Measurements from ENCODE around the gene TNFRSF6B.
A peak's percentile ranks its signal among the peaks of the same experiment; 100 is the strongest.

The TNFRSF6B gene

DNA sequence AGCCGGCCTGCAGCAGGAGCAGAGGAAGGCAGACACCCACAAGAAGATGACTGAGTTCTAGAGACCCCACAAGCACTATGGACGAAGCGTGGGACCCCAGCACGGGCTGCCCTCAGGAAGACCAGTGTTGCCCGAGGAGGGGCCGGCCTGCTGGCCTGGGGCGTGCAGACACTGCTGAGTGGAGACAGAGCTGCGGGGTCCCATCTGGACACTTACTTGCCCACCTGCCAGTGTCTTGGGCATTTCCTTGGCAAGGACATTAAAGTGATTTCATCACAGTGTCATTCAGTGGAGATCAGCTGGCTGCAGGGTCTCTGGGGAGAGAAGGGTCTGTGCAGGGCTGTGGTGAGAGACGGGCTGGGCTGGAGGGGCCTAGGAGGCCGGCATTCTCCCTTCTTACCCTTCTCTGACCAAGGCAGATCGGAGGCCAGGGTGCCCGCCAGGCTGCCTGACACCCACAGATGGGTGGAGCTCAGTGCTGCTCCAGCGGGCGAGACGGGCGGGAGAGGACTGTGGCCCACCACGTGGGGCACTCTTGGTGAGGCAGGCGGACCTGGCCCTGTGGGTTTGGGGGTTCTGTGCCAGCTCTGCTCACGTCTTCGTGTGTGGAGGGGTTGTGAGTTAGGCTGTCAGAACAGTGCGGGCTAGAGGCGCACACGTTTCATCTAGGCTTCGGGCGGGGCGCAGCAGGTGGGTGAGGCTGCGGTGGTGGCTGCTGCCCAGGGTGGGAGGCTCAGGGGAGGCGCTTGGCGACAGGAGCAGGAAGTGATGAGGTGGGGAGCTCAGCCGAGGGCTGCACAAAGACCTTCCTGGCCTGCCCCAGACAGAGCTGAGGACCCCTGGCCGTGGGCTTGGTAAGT, 39.6 kb downstream of the TNFRSF6B start, which contains the start of gene LIME1:
Gene LIME1 (plus strand): TSS at position 806 of the 860 bp plus-strand sequence. CDS start 886 bp downstream, outside the sequence.
- TF ChIP-seq GATA1 (IDR thresholded peaks at IDR 0.05; ENCODE audit: low read depth, low read length) (no peak), POLR2A (IDR thresholded peaks at IDR 0.05; ENCODE audit: low read length) (no peak)
- DNase-seq, result no peak

DNA sequence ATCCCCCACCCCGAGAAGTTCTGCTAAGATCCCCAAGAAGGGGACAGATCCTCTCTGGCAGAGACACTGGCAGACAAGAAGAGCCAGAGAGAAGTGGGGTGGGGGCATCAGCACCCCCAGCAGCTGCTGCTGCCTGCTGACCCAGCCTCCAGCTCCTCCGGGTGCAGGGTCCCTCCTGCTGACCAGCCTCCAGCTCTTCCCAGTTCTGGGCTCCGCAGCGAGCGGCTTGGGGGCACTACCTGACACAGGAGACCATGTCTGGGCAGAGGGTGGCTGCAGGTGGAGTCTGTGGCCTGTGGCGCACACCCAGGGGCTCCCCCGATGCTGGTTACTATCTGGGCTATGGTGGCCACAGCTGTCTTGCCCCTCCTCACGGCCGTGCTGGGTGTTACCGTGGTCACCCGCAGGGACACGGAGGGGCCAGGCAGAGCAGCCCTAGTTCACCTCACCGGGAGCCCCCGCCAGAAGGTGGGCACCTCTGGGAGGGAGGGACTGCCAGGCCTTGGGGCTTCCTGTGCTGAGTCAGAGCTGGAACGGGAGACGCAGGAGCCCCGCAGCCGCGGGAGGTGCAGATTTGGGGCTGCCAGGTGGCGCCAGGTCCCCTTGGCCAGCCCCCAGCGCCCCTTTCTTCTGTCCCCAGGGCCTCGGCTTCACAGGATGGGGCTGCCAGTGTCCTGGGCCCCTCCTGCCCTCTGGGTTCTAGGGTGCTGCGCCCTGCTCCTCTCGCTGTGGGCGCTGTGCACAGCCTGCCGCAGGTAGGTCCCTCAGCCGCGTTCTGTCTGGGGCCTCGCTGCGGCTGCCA, 40.6 kb downstream of the TNFRSF6B start:
- TF ChIP-seq POLR2A (IDR thresholded peaks at IDR 0.05; ENCODE audit: low read length) (no peak), GATA1 (IDR thresholded peaks at IDR 0.05; ENCODE audit: low read depth, low read length) (no peak)
- no peak for DNase-seq

DNA sequence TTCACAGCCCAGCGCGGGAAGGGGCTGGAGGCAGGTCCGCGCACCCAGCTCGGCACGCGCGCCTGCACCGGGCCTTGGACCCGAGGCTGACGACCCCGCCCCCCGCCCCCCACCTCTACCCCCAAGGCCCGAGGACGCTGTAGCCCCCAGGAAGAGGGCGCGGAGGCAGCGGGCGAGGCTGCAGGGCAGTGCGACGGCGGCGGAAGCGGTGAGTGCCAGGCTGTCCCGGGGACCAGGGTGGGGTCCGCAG, 41.2 kb downstream of the TNFRSF6B start:
- DNase-seq, result no peak
- TF ChIP-seq GATA1 (IDR thresholded peaks at IDR 0.05; ENCODE audit: low read depth, low read length), result no peak
- no peak for TF ChIP-seq POLR2A (IDR thresholded peaks at IDR 0.05; ENCODE audit: low read length)

DNA sequence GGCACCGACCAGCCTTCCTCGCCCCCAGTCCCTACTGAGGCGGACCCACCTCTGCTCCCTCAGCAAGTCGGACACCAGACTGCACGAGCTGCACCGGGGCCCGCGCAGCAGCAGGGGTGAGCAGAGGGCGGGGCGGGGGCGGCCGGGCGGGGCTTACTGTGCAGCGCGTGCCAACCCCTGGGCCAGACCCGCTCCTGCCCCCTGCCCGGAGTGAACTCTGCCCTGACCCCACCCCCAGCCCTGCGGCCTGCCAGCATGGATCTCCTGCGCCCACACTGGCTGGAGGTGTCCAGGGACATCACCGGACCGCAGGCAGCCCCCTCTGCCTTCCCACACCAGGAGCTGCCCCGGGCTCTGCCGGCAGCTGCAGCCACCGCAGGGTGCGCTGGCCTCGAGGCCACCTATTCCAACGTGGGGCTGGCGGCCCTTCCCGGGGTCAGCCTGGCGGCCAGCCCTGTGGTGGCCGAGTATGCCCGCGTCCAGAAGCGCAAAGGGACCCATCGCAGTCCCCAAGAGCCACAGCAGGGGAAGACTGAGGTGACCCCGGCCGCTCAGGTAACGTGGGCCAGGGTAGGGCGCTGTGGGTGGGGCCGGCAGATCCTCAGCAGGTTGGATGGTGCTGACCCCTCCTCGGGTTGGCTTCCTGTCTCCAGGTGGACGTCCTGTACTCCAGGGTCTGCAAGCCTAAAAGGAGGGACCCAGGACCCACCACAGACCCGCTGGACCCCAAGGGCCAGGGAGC, 41.7 kb downstream of the TNFRSF6B start:
- peak in 1 of 2 experiments; percentile 33 for DNase-seq
- no peak for TF ChIP-seq GATA1 (IDR thresholded peaks at IDR 0.05; ENCODE audit: low read depth, low read length)
- no peak for TF ChIP-seq POLR2A (IDR thresholded peaks at IDR 0.05; ENCODE audit: low read length)

DNA sequence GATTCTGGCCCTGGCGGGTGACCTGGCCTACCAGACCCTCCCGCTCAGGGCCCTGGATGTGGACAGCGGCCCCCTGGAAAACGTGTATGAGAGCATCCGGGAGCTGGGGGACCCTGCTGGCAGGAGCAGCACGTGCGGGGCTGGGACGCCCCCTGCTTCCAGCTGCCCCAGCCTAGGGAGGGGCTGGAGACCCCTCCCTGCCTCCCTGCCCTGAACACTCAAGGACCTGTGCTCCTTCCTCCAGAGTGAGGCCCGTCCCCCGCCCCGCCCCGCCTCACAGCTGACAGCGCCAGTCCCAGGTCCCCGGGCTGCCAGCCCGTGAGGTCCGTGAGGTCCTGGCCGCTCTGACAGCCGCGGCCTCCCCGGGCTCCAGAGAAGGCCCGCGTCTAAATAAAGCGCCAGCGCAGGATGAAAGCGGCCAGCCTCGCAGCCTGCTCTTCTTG, 42.3 kb downstream of the TNFRSF6B start:
- TF ChIP-seq POLR2A (IDR thresholded peaks at IDR 0.05; ENCODE audit: low read length), result no peak
- peak; percentile 56 to 57 for DNase-seq

DNA sequence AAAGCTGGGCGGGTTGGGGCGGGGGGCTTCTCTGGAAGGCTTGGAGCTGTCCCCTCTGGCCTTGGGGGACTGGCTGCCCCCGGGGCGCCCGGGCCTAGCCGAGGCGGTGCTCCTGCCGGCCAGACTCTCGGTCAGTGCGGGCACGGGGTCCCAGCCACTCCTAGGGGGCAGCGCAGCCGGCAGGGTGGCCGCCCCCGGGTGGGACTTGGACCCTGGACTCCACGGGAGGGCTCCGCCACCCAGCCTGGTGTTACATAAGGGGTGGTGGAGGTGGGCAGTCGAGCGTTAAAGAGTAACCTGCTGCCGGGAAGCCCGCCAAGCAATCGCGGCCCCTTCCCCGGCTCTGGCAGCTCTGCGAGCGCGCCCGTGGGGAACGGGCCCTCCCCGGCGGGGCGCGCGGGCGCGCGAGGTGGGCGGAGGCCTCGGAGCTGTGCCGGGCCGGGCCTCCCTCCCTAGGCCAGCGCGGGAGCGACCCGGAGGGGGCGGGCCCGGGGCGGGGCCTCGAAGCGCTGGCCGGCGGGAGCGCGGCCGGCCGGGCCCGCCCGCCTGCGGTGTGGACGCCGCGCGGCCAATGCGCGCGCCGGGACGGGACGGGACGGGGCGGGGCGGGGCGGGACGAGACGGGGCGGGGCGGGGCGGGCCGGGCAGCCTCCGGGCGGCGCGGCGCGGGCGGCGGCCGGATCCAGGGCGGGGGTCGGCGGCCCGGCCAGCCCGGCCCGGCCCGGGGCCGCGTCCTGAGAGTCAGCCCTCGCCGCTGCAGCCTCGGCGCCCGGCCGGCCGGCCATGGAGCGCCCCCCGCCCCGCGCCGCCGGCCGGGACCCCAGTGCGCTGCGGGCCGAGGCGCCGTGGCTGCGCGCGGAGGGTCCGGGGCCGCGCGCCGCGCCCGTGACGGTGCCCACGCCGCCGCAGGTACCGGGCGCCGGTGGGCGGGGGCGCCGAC, 42.9 kb downstream of the TNFRSF6B start, which contains the start of gene SLC2A4RG:
Gene SLC2A4RG (plus strand): TSS at position 647 of the 940 bp plus-strand sequence. CDS start 137 bp downstream, at position 784.
- TF ChIP-seq GATA1 (IDR thresholded peaks at IDR 0.05; ENCODE audit: low read depth, low read length) (no peak), POLR2A (IDR thresholded peaks at IDR 0.05; ENCODE audit: low read length) (no peak)
- peak; percentile 88 to 93 for DNase-seq

DNA sequence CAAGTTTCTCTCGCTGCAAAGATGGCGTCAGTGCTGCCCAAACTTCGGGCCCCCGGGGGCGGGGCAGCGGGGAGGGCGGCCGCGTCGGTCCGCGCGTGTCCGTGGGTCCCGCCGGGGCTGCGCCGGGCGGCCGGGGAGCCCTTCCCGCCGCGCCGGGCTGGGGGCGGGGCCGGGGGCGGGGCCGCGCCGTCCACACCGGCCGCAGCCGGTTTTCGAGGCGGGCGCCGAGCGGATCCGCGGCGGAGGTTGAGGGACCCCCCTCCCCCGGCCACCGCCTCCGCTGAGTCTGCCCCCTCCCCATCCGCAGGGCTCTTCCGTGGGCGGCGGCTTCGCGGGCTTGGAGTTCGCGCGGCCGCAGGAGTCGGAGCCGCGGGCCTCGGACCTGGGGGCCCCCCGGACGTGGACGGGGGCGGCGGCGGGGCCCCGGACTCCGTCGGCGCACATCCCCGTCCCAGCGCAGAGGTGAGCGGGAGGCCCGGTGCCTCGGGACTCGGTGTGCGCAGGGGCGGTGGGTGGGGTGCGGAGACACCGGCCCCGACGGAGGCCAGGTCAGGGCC, 43.7 kb downstream of the TNFRSF6B start:
- DNase-seq, result peak; percentile 61 to 72
- TF ChIP-seq POLR2A (IDR thresholded peaks at IDR 0.05; ENCODE audit: low read length) (no peak), GATA1 (IDR thresholded peaks at IDR 0.05; ENCODE audit: low read depth, low read length) (no peak)

DNA sequence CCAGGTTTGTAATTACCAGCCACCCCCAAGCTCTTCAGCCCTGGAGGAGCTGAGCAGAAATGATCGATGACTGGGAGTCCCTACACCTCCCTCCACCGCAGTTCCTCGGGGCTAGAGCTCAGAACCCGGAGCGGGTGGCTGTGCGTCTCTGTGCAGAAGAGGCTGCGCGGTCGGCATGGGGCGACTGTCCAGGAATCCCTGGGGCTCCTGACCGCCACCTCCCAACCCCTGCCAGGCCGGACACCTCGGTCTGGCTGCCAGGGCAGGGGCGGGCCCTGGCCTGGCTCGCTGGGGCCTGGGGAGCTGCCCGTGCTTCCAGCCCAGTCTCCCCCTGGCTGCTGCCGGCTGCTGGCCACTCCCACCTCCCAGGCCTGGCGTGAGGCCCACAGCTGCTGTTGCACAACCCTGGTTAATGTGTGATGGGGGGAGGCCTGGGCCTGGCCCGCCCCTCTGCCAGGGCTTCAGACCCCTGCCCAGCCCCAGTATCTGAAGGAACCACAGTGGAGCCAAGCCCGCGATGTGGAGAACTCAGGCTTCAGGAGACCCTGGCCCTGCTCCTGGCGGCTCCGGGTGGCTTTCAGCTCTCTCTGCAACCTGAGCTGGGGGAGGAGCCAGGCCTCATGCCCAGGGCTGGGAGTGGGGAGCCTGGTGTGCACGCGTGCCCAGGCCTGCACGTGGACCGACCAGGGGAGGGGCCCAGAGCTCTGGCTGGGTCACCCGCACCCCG, 44.3 kb downstream of the TNFRSF6B start:
- TF ChIP-seq POLR2A (IDR thresholded peaks at IDR 0.05; ENCODE audit: low read length), result peak; percentile 26
- no peak for TF ChIP-seq GATA1 (IDR thresholded peaks at IDR 0.05; ENCODE audit: low read depth, low read length)
- DNase-seq, result peak; percentile 81 to 87

DNA sequence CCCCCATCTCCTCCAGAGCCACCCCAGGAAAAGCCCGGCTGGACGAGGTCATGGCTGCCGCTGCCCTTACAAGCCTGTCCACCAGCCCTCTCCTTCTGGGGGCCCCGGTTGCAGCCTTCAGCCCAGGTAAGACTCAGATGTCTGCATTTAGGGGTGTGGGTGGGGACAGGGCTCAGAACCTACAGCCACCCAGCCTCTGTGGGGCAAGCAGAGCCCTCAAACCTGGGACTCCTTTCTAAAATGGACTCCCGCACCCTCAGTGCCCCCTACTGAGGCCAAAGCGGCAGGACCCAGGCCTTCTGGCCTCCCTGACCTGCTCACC, 44.9 kb downstream of the TNFRSF6B start:
- DNase-seq, result no peak
- TF ChIP-seq GATA1 (IDR thresholded peaks at IDR 0.05; ENCODE audit: low read depth, low read length) (no peak), POLR2A (IDR thresholded peaks at IDR 0.05; ENCODE audit: low read length) (no peak)

DNA sequence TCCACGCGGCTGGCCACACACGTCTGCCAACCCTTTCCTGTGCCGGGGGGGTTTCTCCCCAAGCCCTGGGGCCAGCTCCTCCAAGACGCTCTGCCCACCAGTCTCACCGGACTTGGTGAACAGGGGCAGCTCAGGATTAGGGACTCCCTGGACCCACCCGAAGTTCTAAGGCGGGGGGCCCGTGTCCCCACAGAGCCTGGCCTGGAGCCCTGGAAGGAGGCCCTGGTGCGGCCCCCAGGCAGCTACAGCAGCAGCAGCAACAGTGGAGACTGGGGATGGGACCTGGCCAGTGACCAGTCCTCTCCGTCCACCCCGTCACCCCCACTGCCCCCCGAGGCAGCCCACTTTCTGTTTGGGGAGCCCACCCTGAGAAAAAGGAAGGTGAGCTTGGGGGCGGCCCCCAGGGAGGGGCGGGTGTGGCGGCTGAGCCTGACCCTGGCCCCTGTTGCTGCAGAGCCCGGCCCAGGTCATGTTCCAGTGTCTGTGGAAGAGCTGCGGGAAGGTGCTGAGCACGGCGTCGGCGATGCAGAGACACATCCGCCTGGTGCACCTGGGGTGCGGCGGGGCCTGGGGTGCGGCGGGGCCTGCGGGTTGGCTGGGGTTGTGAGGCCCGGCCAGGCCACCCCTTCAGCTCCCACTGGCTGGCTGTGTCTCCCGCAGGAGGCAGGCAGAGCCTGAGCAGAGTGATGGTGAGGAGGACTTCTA, 45.4 kb downstream of the TNFRSF6B start:
- no peak for TF ChIP-seq GATA1 (IDR thresholded peaks at IDR 0.05; ENCODE audit: low read depth, low read length)
- no peak for TF ChIP-seq POLR2A (IDR thresholded peaks at IDR 0.05; ENCODE audit: low read length)
- DNase-seq, result no peak

DNA sequence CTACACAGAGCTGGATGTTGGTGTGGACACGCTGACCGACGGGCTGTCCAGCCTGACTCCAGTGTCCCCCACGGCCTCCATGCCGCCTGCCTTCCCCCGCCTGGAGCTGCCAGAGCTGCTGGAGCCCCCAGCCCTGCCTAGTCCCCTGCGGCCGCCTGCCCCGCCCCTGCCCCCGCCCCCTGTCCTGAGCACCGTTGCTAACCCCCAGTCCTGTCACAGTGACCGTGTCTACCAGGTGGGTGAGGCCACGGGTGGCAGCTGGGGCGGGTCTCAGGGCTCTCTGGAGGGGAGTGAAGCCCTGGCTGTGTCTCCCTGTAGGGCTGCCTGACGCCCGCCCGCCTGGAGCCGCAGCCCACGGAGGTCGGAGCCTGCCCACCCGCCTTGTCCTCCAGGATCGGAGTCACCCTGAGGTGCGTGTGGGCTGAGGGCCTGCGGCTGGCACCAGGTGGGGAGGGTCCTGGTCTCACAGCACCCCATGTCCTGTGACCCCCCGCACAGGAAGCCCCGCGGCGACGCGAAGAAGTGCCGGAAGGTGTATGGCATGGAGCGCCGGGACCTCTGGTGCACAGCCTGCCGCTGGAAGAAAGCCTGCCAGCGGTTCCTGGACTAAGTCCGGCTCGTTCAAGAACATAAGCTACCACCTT, 46.1 kb downstream of the TNFRSF6B start:
- TF ChIP-seq POLR2A (IDR thresholded peaks at IDR 0.05; ENCODE audit: low read length) (no peak), GATA1 (IDR thresholded peaks at IDR 0.05; ENCODE audit: low read depth, low read length) (no peak)

More for the DNA sequence above, 46.1 kb downstream of the TNFRSF6B start:
- no peak for DNase-seq

Data from erythroblast (primary cell).